ENCODE measurements around the gene ADGRD1. TPM values are rescaled to one million over a fixed set of nuclear protein-coding genes. Genes with fewer than 3 reads are reported as not detected.

ADGRD1 gene
- total RNA-seq, 1 experiment from 2014 or later, result 0.77 TPM

- ATAC-seq (no peak), DNase-seq (ENCODE audit: low spot score) (no peak)
- Mint-ChIP-seq H3K4me3 (no peak overlapping the region), H3K36me3 (peaks cover 16% of the 10 kb centered on the region), H3K27ac (no peak overlapping the region), H3K4me1 (no peaks in the 10 kb centered on the region), H3K27me3 (ENCODE audit: low read depth) (no peaks in the 10 kb centered on the region), H3K9me3 (peaks cover 18% of the 10 kb centered on the region)
- ChIA-PET POLR2A (no interaction called here), CTCF (no interaction called here)
- TF ChIP-seq, protein P1, sequence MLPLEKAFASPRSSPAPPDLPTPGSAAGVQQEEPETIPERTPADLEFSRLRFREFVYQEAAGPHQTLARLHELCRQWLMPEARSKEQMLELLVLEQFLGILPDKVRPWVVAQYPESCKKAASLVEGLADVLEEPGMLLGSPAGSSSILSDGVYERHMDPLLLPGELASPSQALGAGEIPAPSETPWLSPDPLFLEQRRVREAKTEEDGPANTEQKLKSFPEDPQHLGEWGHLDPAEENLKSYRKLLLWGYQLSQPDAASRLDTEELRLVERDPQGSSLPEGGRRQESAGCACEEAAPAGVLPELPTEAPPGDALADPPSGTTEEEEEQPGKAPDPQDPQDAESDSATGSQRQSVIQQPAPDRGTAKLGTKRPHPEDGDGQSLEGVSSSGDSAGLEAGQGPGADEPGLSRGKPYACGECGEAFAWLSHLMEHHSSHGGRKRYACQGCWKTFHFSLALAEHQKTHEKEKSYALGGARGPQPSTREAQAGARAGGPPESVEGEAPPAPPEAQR (CRISPR knock-in tag; IDR thresholded peaks at IDR 0.05), result no peak
- TF ChIP-seq ZNF263 (CRISPR knock-in tag; IDR thresholded peaks at IDR 0.05; ENCODE audit: low read depth) (no peak), RELA (CRISPR knock-in tag; IDR thresholded peaks at IDR 0.05; ENCODE audit: borderline replicate concordance) (no peak), ESRRA (CRISPR knock-in tag; IDR thresholded peaks at IDR 0.05; ENCODE audit: borderline replicate concordance) (no peak), TEAD4 (CRISPR knock-in tag; IDR thresholded peaks at IDR 0.05) (no peak), SMAD3 (CRISPR knock-in tag; IDR thresholded peaks at IDR 0.05; ENCODE audit: borderline replicate concordance) (no peak), CREM (CRISPR knock-in tag; IDR thresholded peaks at IDR 0.05) (no peak), SOX15 (CRISPR knock-in tag; IDR thresholded peaks at IDR 0.05) (no peak), CBFB (CRISPR knock-in tag; IDR thresholded peaks at IDR 0.05; ENCODE audit: low read depth) (no peak), GABPB1 (CRISPR knock-in tag; IDR thresholded peaks at IDR 0.05) (no peak), STAT6 (CRISPR knock-in tag; conservative IDR thresholded peaks at IDR 0.05; ENCODE audit: low read depth) (no peak)
- TF ChIP-seq, protein P2, sequence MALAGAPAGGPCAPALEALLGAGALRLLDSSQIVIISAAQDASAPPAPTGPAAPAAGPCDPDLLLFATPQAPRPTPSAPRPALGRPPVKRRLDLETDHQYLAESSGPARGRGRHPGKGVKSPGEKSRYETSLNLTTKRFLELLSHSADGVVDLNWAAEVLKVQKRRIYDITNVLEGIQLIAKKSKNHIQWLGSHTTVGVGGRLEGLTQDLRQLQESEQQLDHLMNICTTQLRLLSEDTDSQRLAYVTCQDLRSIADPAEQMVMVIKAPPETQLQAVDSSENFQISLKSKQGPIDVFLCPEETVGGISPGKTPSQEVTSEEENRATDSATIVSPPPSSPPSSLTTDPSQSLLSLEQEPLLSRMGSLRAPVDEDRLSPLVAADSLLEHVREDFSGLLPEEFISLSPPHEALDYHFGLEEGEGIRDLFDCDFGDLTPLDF (CRISPR knock-in tag; IDR thresholded peaks at IDR 0.05), result no peak
- TF ChIP-seq, protein P3, sequence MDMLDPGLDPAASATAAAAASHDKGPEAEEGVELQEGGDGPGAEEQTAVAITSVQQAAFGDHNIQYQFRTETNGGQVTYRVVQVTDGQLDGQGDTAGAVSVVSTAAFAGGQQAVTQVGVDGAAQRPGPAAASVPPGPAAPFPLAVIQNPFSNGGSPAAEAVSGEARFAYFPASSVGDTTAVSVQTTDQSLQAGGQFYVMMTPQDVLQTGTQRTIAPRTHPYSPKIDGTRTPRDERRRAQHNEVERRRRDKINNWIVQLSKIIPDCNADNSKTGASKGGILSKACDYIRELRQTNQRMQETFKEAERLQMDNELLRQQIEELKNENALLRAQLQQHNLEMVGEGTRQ (CRISPR knock-in tag; IDR thresholded peaks at IDR 0.05), result no peak
- TF ChIP-seq, protein P4, sequence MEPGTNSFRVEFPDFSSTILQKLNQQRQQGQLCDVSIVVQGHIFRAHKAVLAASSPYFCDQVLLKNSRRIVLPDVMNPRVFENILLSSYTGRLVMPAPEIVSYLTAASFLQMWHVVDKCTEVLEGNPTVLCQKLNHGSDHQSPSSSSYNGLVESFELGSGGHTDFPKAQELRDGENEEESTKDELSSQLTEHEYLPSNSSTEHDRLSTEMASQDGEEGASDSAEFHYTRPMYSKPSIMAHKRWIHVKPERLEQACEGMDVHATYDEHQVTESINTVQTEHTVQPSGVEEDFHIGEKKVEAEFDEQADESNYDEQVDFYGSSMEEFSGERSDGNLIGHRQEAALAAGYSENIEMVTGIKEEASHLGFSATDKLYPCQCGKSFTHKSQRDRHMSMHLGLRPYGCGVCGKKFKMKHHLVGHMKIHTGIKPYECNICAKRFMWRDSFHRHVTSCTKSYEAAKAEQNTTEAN (CRISPR knock-in tag; IDR thresholded peaks at IDR 0.05), result no peak
These were observed 80.3 kb downstream of the ADGRD1 start for GRCh38 chr12:131033886-131034482.

DNA sequence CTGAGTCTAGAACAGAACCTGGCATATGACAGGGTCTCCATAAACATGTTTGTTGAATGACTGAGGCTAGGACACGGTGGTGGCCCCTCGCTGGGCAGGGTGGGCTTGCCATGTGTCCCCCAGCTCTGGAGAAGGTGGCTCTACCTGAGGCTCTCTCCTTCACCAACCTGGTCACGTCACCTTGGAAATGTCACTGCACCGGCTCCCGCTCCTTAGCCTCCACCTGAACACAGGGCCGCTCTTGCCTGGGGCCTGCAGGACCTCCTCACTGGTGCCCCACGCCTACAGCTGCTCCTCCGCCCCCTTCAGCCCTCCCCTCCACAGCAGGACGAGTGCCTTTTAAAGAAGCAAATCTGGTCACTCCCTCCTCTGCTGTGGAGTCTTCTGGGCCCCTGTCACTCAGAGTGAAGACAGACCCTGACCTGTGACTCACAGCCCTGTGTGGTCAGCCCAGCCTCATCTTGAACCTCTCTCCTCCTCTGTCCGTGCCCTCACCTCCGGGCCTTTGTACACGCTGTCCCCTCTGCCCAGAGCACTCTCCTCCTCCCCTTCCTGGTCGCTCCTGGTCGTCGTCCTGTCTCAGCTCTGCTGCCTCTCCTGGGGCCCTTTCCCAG lies 81.0 kb downstream of the ADGRD1 start:
- no peaks in the 10 kb centered on the region for H3K4me1 Mint-ChIP-seq
- no peak overlapping the region for H3K4me3 Mint-ChIP-seq
- no peak overlapping the region for H3K27ac Mint-ChIP-seq
- peaks cover 16% of the 10 kb centered on the region for H3K36me3 Mint-ChIP-seq
- POLR2A ChIA-PET, result no interaction called here
- ATAC-seq, result no peak
- DNase-seq (ENCODE audit: low spot score), result no peak
- H3K27me3 Mint-ChIP-seq (ENCODE audit: low read depth), result no peaks in the 10 kb centered on the region
- CTCF ChIA-PET, result no interaction called here
- TF ChIP-seq NFATC4 (CRISPR knock-in tag; IDR thresholded peaks at IDR 0.05) (no peak), SMAD4 (CRISPR knock-in tag; IDR thresholded peaks at IDR 0.05) (no peak), ZNF671 (CRISPR knock-in tag; IDR thresholded peaks at IDR 0.05) (no peak), ZNF416 (CRISPR knock-in tag; IDR thresholded peaks at IDR 0.05) (no peak)
- TF ChIP-seq, protein P3 (CRISPR knock-in tag; IDR thresholded peaks at IDR 0.05), result no peak
- TF ChIP-seq, protein P2 (CRISPR knock-in tag; IDR thresholded peaks at IDR 0.05), result no peak
- TF ChIP-seq, protein P5, sequence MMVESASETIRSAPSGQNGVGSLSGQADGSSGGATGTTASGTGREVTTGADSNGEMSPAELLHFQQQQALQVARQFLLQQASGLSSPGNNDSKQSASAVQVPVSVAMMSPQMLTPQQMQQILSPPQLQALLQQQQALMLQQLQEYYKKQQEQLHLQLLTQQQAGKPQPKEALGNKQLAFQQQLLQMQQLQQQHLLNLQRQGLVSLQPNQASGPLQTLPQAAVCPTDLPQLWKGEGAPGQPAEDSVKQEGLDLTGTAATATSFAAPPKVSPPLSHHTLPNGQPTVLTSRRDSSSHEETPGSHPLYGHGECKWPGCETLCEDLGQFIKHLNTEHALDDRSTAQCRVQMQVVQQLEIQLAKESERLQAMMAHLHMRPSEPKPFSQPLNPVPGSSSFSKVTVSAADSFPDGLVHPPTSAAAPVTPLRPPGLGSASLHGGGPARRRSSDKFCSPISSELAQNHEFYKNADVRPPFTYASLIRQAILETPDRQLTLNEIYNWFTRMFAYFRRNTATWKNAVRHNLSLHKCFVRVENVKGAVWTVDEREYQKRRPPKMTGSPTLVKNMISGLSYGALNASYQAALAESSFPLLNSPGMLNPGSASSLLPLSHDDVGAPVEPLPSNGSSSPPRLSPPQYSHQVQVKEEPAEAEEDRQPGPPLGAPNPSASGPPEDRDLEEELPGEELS (CRISPR knock-in tag; IDR thresholded peaks at IDR 0.05), result no peak
- peaks cover 18% of the 10 kb centered on the region for H3K9me3 Mint-ChIP-seq

Data from WTC11 (cell line).